Colonic mucosa (tissue), 4 donors: ENCODE measurements around the gene ACTL8. TPM values are rescaled to one million over a fixed set of nuclear protein-coding genes. Genes with fewer than 3 reads are reported as not detected.
"Not testable (repeated sequence)": the region's sequence is repeated elsewhere in the genome, so short reads cannot be mapped to it uniquely, and the experiment has no call there.

Source experiments
- DNase-seq: peaks from one replicate; pipeline ENCODE4 v3.0.0-alpha.2; 2020
- H3K27ac ChIP-seq: fragments of 200-600 bp; one replicate; pipeline ENCODE4 v1.8.0; 2021
- H3K27me3 ChIP-seq: fragments of 200-600 bp; one replicate; pipeline ENCODE4 v1.8.0; 2021
- H3K36me3 ChIP-seq: fragments of 200-600 bp; one replicate; pipeline ENCODE4 v1.8.0; 2021
- H3K4me1 ChIP-seq: fragments of 200-600 bp; one replicate; pipeline ENCODE4 v1.8.0; 2021; ENCODE audit warnings: mild to moderate bottlenecking
- H3K4me3 ChIP-seq: fragments of 200-600 bp; one replicate; pipeline ENCODE4 v1.8.0; 2021
- H3K9ac ChIP-seq, 2 donors: one replicate each; pipeline ENCODE4 v1.7.0; 2013; ENCODE audit warnings: control low read depth in 2 of 2, low read depth in 2 of 2, low read length in 2 of 2
- H3K9me3 ChIP-seq: fragments of 200-600 bp; one replicate; pipeline ENCODE4 v1.8.0; 2021
- CTCF ChIP-seq: fragments of 200-600 bp; IDR thresholded peaks from one replicate; pipeline ENCODE4 v1.8.0; 2022; ENCODE audit warnings: antibody characterized with exemption, mild to moderate bottlenecking
- intact Hi-C: fragments of 100-400 bp; cut with DNase I; formaldehyde crosslinking; loops from one replicate; pipeline ENCODE4 v1.14.1; 2022
- total RNA-seq, 2 donors: library from RNA; stranded (reverse); fragmentation: NEBNext Ultra II Directional in 1 of 2; extraction: Animal tissue kit (Norgen Biotek cat#: 25700) in 1 of 2; gene quantifications; one replicate each; pipeline ENCODE4 v1.2.1, GENCODE V29; 2021
- donor health status: healthy.
- donor health status: DM: no; HTN: no; CAD: no.
- donor health status: DM: no; HTN: no; CAD: no.

Gene ACTL8
- total RNA-seq, 2 donors from 2014 or later, result 0.13 to 2.8 TPM

- intact Hi-C loops, result no loop called here
- Histone ChIP-seq H3K27me3 (no peaks in the 10 kb centered on the region), H3K9me3 (no peaks in the 10 kb centered on the region), H3K9ac (no peak overlapping the region), H3K27ac (no peak overlapping the region), H3K4me1 (no peaks in the 10 kb centered on the region), H3K4me3 (no peak overlapping the region), H3K36me3 (no peaks in the 10 kb centered on the region)
- TF ChIP-seq CTCF, result no peak
- DNase-seq, result no peak
Measured at GRCh38 chr1:17743008-17743647, 12.0 kb upstream of the ACTL8 start.

GRCh38 chr1:17743925-17744324 is 11.2 kb upstream of the ACTL8 start:
- Histone ChIP-seq H3K27ac (no peak overlapping the region), H3K9ac (no peak overlapping the region), H3K27me3 (no peaks in the 10 kb centered on the region)

GRCh38 chr1:17744666-17745478 is 10.3 kb upstream of the ACTL8 start:
- Histone ChIP-seq H3K4me3 (no peak overlapping the region), H3K9me3 (no peaks in the 10 kb centered on the region), H3K9ac (no peak overlapping the region), H3K27me3 (no peaks in the 10 kb centered on the region), H3K36me3 (no peaks in the 10 kb centered on the region), H3K27ac (no peak overlapping the region), H3K4me1 (no peaks in the 10 kb centered on the region)
- no peak for DNase-seq
- intact Hi-C loops, result no loop called here
- TF ChIP-seq CTCF, result no peak

More at GRCh38 chr1:17743925-17744324, 11.2 kb upstream of the ACTL8 start:
- Histone ChIP-seq H3K4me3 (no peak overlapping the region), H3K4me1 (no peaks in the 10 kb centered on the region), H3K9me3 (no peaks in the 10 kb centered on the region), H3K36me3 (no peaks in the 10 kb centered on the region)
- TF ChIP-seq CTCF, result no peak
- intact Hi-C loops, result no loop called here
- no peak for DNase-seq

GRCh38 chr1:17745479-17745955 is 9.6 kb upstream of the ACTL8 start:
- H3K9ac ChIP-seq, result no peak overlapping the region
- TF ChIP-seq CTCF, result no peak
- no peaks in the 10 kb centered on the region for H3K9me3 ChIP-seq
- intact Hi-C loops, result no loop called here
- no peak overlapping the region for H3K27ac ChIP-seq
- DNase-seq, result no peak
- H3K27me3 ChIP-seq, result no peaks in the 10 kb centered on the region
- H3K4me3 ChIP-seq, result no peak overlapping the region
- H3K36me3 ChIP-seq, result no peaks in the 10 kb centered on the region
- H3K4me1 ChIP-seq, result no peaks in the 10 kb centered on the region

- DNase-seq, H3K36me3 ChIP-seq, intact Hi-C loops, H3K9ac ChIP-seq, H3K27me3 ChIP-seq, H3K4me3 ChIP-seq, H3K9me3 ChIP-seq, H3K4me1 ChIP-seq, H3K27ac ChIP-seq: not testable (repeated sequence)
Measured at GRCh38 chr1:17746281-17746680, 8.9 kb upstream of the ACTL8 start.

GRCh38 chr1:17746920-17747319 is 8.2 kb upstream of the ACTL8 start:
- Histone ChIP-seq H3K27me3 (no peaks in the 10 kb centered on the region), H3K36me3 (no peaks in the 10 kb centered on the region), H3K4me1 (no peaks in the 10 kb centered on the region), H3K4me3 (no peak overlapping the region), H3K9ac (no peak overlapping the region), H3K27ac (no peak overlapping the region), H3K9me3 (no peaks in the 10 kb centered on the region)
- intact Hi-C loops, result no loop called here
- TF ChIP-seq CTCF, result no peak
- DNase-seq, result no peak
